Measurements from ENCODE around the gene FHAD1. TPM values are rescaled to one million over a fixed set of nuclear protein-coding genes. Genes with fewer than 3 reads are reported as not detected.

Gene FHAD1
- total RNA-seq, 1 experiment from 2014 or later = 3.5 TPM

DNA sequence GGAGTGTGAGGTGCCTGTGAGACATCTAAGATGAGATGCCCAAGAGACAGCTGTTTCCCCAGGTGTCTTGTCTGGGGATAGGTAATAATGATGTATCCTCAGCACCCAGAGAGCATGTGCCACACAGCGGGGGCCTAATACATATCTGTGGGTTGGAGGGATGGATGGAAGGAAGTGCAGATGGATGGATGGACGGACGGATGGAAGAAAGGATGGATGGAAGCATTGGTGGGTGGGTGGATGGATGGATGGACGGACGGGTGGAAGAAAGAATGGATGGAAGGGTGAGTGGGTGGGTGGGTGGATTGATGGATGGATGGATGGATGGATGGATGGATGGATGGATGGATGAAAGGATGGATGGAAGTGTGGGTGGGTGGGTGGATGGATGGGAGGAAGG, 84.2 kb downstream of the FHAD1 start:
- ChIA-PET RAD21 (ENCODE audit: low non-redundant PET in 1 of 2, low total read pairs in 2 of 2, uncharacterized antibody in 2 of 2, unreplicated experiment in 2 of 2) (no interaction called here), CTCF (interaction anchor here (1.0 kb wide), 1 partner anchor 8 kb away, joined by 3 read pairs; no protein-coding TSS in a partner anchor), POLR2A (no interaction called here)
- Histone ChIP-seq H3K79me2 (ENCODE audit: insufficient read depth, low read length) (no peaks in the 10 kb centered on the region), H3K4me3 (replicated peaks in 1 of 2; ENCODE audit: low read depth in 1 of 2, low read length in 2 of 2) (no peak overlapping the region), H4K20me1 (ENCODE audit: insufficient read depth) (no peaks in the 10 kb centered on the region), H3K4me1 (ENCODE audit: control insufficient read depth in 1 of 2, insufficient read depth in 2 of 2, low read length in 2 of 2) (no peaks in the 10 kb centered on the region), H3K9me2 (ENCODE audit: insufficient read depth) (no peaks in the 10 kb centered on the region), H3K4me2 (ENCODE audit: low read length) (no peak overlapping the region), H3K9ac (ENCODE audit: low read length) (no peak overlapping the region), H3K9me3 (ENCODE audit: control insufficient read depth in 1 of 2, insufficient read depth in 1 of 2, low read depth in 1 of 2, low read length in 2 of 2) (no peaks in the 10 kb centered on the region), H3K27me3 (ENCODE audit: insufficient read depth, low read length) (no peaks in the 10 kb centered on the region), H3K36me3 (ENCODE audit: control insufficient read depth in 1 of 2, insufficient read depth in 2 of 2, low read length in 2 of 2) (no peaks in the 10 kb centered on the region), H2AFZ (ENCODE audit: low read depth, low read length, poor library complexity, severe bottlenecking) (no peak overlapping the region), H3K27ac (ENCODE audit: low read depth, low read length) (no peak overlapping the region)
- BruUV-seq (replicated peaks) = no TSS peak
- no peak for TF ChIP-seq SIN3A (IDR thresholded peaks at IDR 0.05; ENCODE audit: low read depth)
- TF ChIP-seq FOSL1 (IDR thresholded peaks at IDR 0.05; ENCODE audit: low read depth) = no peak
- TF ChIP-seq, protein P1, sequence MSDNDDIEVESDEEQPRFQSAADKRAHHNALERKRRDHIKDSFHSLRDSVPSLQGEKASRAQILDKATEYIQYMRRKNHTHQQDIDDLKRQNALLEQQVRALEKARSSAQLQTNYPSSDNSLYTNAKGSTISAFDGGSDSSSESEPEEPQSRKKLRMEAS (IDR thresholded peaks at IDR 0.05) = no peak
- TF ChIP-seq ZFX (IDR thresholded peaks at IDR 0.05) = no peak
- TF ChIP-seq CEBPB (IDR thresholded peaks at IDR 0.05; ENCODE audit: low read depth) = no peak
- TF ChIP-seq SP1 (IDR thresholded peaks at IDR 0.05; ENCODE audit: low read depth) = no peak
- TF ChIP-seq, protein P2, sequence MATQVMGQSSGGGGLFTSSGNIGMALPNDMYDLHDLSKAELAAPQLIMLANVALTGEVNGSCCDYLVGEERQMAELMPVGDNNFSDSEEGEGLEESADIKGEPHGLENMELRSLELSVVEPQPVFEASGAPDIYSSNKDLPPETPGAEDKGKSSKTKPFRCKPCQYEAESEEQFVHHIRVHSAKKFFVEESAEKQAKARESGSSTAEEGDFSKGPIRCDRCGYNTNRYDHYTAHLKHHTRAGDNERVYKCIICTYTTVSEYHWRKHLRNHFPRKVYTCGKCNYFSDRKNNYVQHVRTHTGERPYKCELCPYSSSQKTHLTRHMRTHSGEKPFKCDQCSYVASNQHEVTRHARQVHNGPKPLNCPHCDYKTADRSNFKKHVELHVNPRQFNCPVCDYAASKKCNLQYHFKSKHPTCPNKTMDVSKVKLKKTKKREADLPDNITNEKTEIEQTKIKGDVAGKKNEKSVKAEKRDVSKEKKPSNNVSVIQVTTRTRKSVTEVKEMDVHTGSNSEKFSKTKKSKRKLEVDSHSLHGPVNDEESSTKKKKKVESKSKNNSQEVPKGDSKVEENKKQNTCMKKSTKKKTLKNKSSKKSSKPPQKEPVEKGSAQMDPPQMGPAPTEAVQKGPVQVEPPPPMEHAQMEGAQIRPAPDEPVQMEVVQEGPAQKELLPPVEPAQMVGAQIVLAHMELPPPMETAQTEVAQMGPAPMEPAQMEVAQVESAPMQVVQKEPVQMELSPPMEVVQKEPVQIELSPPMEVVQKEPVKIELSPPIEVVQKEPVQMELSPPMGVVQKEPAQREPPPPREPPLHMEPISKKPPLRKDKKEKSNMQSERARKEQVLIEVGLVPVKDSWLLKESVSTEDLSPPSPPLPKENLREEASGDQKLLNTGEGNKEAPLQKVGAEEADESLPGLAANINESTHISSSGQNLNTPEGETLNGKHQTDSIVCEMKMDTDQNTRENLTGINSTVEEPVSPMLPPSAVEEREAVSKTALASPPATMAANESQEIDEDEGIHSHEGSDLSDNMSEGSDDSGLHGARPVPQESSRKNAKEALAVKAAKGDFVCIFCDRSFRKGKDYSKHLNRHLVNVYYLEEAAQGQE (IDR thresholded peaks at IDR 0.05; ENCODE audit: low read depth) = no peak
- no peak for TF ChIP-seq CBX3 (IDR thresholded peaks at IDR 0.05; ENCODE audit: low read depth)
- no peak for TF ChIP-seq JUND (IDR thresholded peaks at IDR 0.05)
- TF ChIP-seq RAD21 (IDR thresholded peaks at IDR 0.05; ENCODE audit: low read depth) = no peak
- TF ChIP-seq EZH2 (IDR thresholded peaks at IDR 0.05) = no peak
- TF ChIP-seq ZNF274 (IDR thresholded peaks at IDR 0.05; ENCODE audit: low read depth, low read length) = no peak
- TF ChIP-seq EGR1 (IDR thresholded peaks at IDR 0.05; ENCODE audit: low read depth) = no peak
- no peak for TF ChIP-seq TCF7L2 (IDR thresholded peaks at IDR 0.05; ENCODE audit: borderline replicate concordance, extremely low read depth, insufficient read depth, insufficient read length)
- no peak for TF ChIP-seq EZH2phosphoT487 (IDR thresholded peaks at IDR 0.05; ENCODE audit: borderline replicate concordance)
- TF ChIP-seq POLR2A (IDR thresholded peaks at IDR 0.05; ENCODE audit: borderline replicate concordance, extremely low read depth, insufficient read depth, insufficient read length) = no peak
- TF ChIP-seq, protein P3, sequence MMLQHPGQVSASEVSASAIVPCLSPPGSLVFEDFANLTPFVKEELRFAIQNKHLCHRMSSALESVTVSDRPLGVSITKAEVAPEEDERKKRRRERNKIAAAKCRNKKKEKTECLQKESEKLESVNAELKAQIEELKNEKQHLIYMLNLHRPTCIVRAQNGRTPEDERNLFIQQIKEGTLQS (IDR thresholded peaks at IDR 0.05) = no peak
- TF ChIP-seq, protein P4, sequence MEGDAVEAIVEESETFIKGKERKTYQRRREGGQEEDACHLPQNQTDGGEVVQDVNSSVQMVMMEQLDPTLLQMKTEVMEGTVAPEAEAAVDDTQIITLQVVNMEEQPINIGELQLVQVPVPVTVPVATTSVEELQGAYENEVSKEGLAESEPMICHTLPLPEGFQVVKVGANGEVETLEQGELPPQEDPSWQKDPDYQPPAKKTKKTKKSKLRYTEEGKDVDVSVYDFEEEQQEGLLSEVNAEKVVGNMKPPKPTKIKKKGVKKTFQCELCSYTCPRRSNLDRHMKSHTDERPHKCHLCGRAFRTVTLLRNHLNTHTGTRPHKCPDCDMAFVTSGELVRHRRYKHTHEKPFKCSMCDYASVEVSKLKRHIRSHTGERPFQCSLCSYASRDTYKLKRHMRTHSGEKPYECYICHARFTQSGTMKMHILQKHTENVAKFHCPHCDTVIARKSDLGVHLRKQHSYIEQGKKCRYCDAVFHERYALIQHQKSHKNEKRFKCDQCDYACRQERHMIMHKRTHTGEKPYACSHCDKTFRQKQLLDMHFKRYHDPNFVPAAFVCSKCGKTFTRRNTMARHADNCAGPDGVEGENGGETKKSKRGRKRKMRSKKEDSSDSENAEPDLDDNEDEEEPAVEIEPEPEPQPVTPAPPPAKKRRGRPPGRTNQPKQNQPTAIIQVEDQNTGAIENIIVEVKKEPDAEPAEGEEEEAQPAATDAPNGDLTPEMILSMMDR (IDR thresholded peaks at IDR 0.05 in 2 of 3, conservative IDR thresholded peaks at IDR 0.05 in 1 of 3; ENCODE audit: borderline replicate concordance in 1 of 3, insufficient read depth in 1 of 3, low read depth in 2 of 3, low read length in 2 of 3) = no peak
- no peak for TF ChIP-seq POLR2AphosphoS5 (IDR thresholded peaks at IDR 0.05; ENCODE audit: low read depth, low read length)
- DNase-seq (ENCODE audit: low read depth, low spot score) (no peak), ATAC-seq (no peak)
- intact Hi-C loops (cut with micrococcal nuclease) = no loop called here

Data from HCT116 (cell line).